Subcutaneous adipose tissue (tissue), 4 donors: Measurements from ENCODE around the gene ZNF524. TPM values are rescaled to one million over a fixed set of nuclear protein-coding genes. Genes with fewer than 3 reads are reported as not detected.

Experiments
- total RNA-seq, 4 donors: library from RNA; depleted of rRNA; stranded (reverse); fragments of >200 nt; gene quantifications; one replicate each; pipeline ENCODE4 v1.1.0, GENCODE V29; 2016
- TF ChIP-seq, protein P1 (sequence below): fragments of 450-650 bp; IDR thresholded peaks from one replicate; pipeline ENCODE4 v1.5.1; 2016; ENCODE audit warnings: low read depth, mild to moderate bottlenecking, control low read depth, antibody characterized with exemption, moderate library complexity

Gene ZNF524
- total RNA-seq, 4 donors from 2014 or later: 3.8 to 33.5 (median 26.4) TPM

DNA sequence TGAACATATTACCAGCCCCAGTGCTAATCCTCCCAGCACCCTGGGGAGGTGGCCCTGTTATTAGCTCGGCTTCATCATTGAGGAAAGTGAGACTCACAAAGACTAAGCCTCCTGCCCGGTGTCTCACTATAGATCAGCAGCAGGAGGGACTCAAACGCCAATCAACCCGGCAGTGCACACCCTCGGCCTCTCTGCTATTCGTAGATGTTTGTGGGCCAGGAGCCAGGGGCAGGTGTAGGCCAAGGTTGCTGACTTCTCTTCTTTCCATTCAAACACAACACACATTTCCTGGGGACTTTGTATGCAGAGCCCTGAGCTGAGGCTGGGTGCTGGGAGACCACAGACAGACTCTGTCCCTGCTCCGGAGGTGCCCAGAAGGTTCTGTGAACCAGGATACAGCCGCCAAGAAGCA is 45.3 kb upstream of the ZNF524 start:
- TF ChIP-seq, protein P1, sequence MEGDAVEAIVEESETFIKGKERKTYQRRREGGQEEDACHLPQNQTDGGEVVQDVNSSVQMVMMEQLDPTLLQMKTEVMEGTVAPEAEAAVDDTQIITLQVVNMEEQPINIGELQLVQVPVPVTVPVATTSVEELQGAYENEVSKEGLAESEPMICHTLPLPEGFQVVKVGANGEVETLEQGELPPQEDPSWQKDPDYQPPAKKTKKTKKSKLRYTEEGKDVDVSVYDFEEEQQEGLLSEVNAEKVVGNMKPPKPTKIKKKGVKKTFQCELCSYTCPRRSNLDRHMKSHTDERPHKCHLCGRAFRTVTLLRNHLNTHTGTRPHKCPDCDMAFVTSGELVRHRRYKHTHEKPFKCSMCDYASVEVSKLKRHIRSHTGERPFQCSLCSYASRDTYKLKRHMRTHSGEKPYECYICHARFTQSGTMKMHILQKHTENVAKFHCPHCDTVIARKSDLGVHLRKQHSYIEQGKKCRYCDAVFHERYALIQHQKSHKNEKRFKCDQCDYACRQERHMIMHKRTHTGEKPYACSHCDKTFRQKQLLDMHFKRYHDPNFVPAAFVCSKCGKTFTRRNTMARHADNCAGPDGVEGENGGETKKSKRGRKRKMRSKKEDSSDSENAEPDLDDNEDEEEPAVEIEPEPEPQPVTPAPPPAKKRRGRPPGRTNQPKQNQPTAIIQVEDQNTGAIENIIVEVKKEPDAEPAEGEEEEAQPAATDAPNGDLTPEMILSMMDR: no peak

DNA sequence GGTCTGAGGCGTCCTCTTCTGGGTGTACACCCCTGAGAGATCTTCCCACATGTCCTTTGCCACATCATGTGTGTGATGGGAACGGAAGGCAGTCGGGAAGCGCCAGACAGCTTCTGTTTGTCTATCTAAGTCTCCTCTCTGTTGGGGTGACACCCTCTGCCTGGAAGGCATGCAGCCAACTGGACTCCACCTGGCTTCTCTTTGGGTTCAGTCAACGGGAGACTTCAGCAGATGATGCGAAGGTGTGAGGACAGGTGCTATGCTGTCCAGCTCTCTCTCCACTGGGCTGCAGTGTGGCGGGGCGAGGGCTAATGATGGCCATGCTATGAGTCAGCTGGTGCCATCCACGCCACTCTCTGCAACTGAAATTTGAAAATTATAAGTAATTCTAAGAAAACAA is 40.4 kb upstream of the ZNF524 start:
- TF ChIP-seq, protein P1: no peak

DNA sequence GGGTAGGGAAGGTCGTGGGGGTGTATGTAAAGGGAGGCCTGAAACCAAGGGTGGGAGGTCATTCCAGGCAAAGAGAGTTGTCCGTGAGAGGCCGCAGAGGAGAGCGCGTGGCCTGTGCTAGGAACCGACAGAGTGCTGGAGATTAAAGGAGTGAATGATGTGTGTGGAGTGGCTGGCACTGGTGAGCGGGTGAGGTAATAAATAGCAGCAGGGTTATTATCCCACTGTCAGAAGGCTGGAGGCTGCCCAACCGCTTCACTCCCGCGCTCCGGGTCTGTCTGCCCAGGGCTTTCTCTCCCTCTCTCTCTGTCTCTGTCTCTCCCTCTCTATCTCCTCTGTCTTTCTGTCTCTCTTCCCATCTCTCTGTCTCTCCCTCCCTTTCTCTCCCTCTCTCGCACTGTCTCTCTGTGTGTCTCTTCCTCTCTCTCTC is 36.8 kb upstream of the ZNF524 start:
- TF ChIP-seq, protein P1: no peak

DNA sequence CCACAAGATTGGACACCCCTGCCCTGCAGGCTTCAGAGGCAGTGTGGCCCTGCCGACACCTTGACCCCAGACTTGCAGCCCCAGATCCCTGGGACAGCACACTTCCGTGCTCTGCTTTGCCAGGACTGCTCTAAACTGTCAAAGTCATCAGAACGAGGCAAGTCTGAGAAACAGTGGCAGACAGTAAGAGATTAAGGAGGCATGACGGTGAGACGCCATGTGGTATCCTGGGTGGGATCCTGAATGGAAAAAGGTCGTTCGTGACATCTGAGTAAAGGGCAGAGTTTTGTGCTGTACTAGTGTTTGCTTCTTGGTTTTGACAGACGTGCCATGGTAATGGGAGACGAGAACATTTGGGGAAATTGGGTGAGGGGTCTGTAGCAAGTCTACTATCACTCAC is 33.3 kb upstream of the ZNF524 start:
- TF ChIP-seq, protein P1: no peak

DNA sequence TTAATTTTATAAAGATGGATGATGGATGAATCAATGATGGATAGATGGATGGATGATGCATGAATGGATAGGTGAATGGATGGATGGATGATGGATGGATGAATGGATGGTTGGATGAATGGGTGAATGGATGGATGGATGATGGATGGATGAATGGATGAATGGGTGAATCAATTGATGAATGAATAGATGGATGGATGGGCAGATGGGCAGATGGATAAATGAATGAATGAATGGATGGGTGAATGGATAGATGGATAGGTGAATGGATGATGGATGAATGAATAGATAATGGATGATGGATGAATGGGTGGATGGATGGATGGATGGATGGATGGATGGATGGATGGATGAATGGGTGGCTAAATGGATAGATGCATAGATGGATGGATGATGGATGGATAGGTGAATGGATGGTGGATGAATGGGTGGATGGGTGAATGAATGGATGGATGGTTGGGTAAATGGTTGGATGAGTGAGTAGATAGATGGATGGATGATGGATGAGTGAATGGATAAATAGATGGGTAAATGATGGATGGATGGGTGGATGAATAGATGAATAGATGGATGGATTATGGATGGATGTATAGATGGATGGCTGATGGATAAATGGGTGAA is 32.3 kb upstream of the ZNF524 start:
- TF ChIP-seq, protein P1: no peak

DNA sequence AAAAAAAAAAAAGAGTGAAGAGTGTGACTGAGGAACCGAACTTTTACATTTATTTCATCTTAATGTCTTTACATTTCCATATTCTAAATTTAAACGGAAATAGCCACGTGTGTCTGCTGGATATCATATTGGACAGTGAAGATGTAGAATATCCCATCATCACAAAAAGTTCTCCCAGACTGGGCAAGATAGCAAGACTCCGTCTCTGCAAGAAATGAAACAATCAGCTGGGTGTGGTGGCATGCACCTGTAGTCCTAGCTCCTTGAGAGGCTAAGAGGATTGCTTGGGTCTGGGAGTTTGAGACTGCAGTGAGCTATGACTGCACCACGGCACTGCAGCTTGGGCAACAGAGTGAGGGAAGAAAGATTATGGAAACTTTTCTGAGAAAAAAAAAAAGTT is 23.3 kb upstream of the ZNF524 start:
- TF ChIP-seq, protein P1: no peak

DNA sequence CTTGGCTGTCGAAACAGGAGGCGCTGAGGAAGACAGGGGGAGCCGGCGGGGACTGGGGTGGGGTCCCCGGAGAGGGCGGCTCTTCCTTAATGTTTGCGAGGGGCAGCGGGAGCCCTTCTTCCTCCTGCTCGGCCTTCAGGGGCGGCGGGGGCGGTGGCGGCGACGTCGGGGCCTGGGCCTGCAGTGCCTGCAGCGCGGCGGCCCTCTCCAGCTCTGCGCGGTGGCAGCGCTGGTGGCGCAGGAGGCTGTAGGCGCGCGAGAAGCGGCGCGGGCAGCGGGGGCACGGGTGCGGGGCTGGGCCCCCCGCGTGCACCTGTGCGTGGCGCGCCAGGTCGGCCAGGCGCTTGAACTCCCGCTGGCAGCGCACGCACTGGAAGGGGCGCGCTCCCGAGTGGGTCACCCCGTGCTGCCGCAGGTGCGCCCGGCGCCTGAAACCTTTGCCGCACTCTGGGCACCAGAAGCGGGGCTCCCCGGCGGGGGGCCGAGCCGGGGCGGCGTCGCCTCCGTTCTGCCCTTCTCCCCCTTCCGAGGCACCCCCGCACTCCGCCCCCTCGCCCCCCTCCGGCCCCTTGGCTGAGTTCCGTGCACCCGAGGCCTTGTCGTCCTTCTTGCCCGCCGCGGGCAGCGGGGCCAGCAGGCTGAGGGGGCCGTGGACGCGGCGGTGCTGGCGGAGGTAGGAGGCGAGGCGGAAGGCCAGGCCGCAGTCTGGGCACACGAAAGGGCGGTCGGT is 21.9 kb upstream of the ZNF524 start:
- TF ChIP-seq, protein P1: no peak
